8988T (cell line): ENCODE measurements around the gene NCOA3.
"Not testable (repeated sequence)": the region's sequence is repeated elsewhere in the genome, so short reads cannot be mapped to it uniquely, and the experiment has no call there.

Experiments used
- DNase-seq: peaks from one replicate; pipeline ENCODE4 v3.0.0; 2011

NCOA3 gene

GRCh38 chr20:47541355-47541922, 39.8 kb downstream of the NCOA3 start:
- no peak for DNase-seq

- no peak for DNase-seq
These were observed 41.3 kb downstream of the NCOA3 start for GRCh38 chr20:47543006-47543431.

DNA sequence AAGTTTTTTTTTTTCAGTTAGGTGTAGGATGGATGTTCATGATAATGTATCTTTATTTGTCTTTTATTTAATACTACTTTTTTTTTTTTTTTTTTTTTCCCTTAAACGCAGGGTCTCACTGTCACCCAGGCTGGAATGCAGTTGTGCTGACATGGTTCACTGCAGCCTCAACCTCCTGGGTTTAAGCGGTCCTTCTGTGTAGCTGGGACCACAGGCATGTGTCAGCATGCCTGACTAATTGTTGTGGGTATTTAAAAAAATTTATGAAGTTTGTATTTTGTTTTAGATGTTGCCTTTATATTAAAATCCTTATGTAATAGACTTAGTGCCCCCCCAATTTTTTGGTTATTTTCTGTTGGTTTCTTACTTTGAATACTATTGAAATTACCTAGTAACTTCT, 42.6 kb downstream of the NCOA3 start:
- DNase-seq: no peak

DNA sequence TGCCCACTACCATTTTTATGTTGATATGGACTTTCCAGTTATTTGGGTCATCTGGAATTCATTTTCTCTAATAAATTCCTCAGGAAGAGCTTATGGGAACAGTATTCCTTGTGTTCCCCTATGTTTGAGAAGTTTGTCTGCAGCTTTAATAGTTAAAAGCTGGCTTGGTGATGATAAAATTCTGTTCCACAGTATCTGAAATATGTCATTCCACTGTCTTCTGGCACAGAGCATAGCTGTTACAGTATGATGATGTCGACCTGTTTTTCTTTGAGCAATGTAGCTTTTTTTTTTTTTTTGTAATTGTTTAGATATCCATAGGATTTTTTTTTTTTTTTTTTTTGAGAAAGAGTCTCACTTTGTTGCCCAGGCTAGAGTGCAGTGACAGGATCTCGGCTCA, 43.2 kb downstream of the NCOA3 start:
- DNase-seq: no peak

- no peak for DNase-seq
These were observed 43.8 kb downstream of the NCOA3 start for GRCh38 chr20:47545499-47545898.

GRCh38 chr20:47546184-47547033, 44.7 kb downstream of the NCOA3 start:
- DNase-seq: no peak

DNA sequence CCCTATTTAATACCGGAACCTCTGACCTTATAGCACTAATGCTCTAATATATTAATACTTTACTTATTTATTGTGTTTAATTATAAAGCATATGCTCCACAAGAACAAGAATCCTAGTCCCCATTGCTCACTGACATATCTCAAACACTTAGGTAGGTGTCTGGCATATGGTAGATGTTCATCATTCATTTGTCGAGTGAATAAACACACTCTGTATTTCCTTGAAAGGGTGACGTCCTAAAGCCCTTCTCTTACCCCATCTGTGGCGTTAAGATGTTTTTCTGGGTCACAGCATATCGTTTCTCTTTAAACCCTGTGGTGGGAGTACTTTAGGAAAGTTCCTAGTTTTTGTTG, 45.3 kb downstream of the NCOA3 start:
- DNase-seq: no peak

DNA sequence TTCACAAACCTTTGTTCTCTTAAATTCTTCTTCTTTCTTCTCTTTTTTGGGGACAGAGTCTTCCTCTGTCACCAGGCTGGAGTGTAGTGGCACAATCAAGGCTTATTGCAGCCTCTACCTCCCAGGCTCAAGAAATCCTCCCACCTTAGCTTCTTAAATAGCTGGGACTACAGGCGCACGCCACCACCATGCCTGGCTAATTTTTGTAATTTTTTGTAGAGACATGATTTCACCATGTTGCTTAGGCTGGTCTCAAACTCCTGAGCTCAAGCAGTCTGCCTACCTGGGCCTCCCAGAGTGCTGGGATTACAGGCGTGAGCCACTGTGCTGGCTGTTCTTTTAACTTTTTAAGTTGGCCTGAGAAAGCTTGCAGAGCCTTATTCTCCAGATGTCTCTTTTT, 48.0 kb downstream of the NCOA3 start:
- DNase-seq: no peak

DNA sequence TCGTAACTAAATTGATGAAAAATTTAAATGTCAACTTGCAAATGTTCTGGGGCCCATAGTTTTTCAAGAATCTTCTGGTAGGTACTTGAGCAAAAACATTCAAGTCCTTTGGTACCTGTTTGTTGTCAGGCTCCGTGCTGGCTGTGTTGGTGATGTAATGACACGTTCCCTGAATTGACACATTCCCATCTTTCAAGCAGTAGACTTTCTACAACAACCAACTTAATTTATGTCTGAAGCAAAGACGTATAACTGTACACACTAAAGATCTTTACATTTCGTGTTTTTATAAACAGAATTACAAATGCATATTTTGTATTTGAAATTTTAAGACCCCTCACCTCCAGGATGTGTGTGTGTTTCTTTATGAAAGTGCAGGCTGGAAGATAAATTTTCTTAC, 49.5 kb downstream of the NCOA3 start:
- no peak for DNase-seq

- DNase-seq: no peak
These were observed 50.2 kb downstream of the NCOA3 start for GRCh38 chr20:47551841-47552240.

DNA sequence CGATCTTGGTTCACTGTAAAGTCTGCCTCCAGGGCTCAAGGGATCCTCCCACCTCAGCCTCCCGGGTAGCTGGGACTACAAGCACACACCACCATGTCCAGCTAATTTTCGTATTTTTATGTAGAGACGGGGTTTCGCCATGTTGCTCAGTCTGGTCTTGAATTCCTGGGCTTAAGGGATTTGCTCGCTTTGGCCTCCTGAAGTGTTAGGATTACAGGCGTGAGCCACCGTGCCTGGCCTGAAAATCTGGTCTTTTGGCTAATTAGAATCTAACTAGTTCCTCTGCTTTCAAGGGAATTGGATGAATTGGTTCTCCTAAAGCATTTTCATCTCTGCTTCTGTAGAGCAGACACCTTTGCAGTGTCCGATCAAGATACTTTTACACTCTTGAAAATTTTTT, 51.3 kb downstream of the NCOA3 start:
- DNase-seq: no peak

- DNase-seq: not testable (repeated sequence)
These were observed 52.0 kb downstream of the NCOA3 start for GRCh38 chr20:47553594-47554235.

DNA sequence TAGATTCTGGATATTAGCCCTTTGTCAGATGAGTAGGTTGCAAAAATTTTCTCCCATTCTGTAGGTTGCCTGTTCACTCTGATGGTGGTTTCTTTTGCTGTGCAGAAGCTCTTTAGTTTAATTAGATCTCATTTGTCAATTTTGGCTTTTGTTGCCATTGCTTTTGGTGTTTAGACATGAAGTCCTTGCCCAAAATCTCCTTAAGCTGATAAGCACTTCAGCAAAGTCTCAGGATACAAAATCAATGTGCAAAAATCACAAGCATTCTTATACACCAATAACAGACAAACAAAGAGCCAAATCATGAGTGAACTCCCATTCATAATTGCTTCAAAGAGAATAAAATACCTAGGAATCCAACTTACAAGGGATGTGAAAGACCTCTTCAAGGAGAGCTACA, 52.6 kb downstream of the NCOA3 start:
- not testable (repeated sequence) for DNase-seq

GRCh38 chr20:47557218-47557617, 55.5 kb downstream of the NCOA3 start:
- no peak for DNase-seq

GRCh38 chr20:47557791-47558190, 56.1 kb downstream of the NCOA3 start:
- DNase-seq: no peak

GRCh38 chr20:47558295-47559066, 56.8 kb downstream of the NCOA3 start:
- no peak for DNase-seq

GRCh38 chr20:47559141-47559540, 57.5 kb downstream of the NCOA3 start:
- no peak for DNase-seq

DNA sequence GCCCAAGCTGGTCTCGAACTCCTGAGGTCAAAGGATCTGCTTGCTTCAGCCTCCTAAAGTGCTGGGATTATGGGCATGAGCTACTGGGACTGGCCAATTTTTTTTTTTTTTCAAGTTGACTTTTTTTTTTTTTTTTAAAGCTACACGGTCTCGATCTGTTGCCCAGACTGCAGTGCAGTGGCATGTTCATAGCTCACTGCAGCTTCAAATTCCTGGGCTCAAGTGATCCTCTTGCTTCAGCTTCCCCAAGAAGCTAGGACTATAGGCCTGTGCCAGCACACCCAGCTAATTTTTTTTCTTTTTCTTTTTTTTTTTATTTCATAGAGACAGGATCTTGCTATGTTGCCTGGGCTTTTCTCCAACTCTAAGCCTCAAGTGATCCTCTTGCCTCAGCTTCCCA, 59.5 kb downstream of the NCOA3 start:
- DNase-seq: no peak

GRCh38 chr20:47561603-47562583, 60.2 kb downstream of the NCOA3 start:
- no peak for DNase-seq

DNA sequence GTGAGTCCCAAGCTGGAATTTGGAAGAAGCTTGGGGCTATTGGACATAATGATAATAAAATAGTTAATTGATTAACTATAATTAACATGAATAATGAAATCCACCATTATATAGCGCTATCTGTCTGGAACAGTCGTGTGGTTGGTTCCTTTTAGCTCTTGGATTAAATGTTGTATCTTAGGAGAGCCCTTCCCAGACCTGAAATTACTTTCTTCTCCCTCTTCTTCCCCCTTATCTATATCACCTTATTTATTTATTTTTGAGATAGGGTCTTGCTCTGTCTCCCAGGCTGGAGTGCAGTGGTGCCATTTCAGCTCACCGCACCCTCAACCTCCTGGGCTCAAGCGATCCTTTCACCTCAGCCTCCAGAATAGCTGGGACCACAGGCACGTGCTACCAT, 64.6 kb downstream of the NCOA3 start:
- no peak for DNase-seq

DNA sequence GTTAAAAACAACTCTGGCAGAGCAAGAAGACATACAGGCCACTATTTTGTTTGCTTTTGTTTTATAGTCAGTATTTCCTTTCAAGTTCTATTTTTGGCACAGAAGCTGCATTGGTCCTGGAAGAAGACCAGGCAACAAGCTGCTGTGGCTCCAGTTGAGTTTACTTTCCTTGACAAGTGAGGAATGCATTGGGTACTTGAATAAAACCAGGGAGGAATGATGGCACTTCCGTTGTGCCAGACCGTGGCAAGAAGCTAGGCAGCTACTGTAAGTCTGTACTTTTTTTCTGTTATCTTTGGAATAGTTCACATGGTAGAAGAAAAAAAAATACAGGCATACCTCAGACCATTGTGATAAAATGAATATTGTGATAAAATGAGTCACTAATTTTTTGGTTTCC, 66.3 kb downstream of the NCOA3 start:
- DNase-seq: no peak

GRCh38 chr20:47568837-47569410, 67.2 kb downstream of the NCOA3 start:
- DNase-seq: no peak
